CD14-positive monocyte (primary cell): ENCODE measurements around the gene ZNF408. TPM values are rescaled to one million over a fixed set of nuclear protein-coding genes. Genes with fewer than 3 reads are reported as not detected.

Experiments used
- DNase-seq, 3 donors: peaks; one replicate each; pipeline ENCODE4 v3.0.0-alpha.2; 2011 to 2022
- H2AFZ ChIP-seq: 2 replicates; pipeline ENCODE4 v1.6.0; 2012; ENCODE audit warnings: mild to moderate bottlenecking, low read depth, low read length, inconsistent platforms; ENCODE audit not compliant: insufficient read depth, poor library complexity, severe bottlenecking
- H3K27ac ChIP-seq, 2 donors: 1 replicate in 1 of 2; 2 replicates in 1 of 2; pipeline ENCODE4 v1.5.1; 2012 to 2013; ENCODE audit warnings: low read length in 2 of 2, control low read depth in 1 of 2, inconsistent platforms in 1 of 2, low read depth in 1 of 2, mild to moderate bottlenecking in 1 of 2
- H3K27me3 ChIP-seq, 2 donors: one replicate each; pipeline versions ENCODE4 v1.6.0 to v1.6.1; 2011 to 2013; ENCODE audit warnings: low read length in 2 of 2; ENCODE audit not compliant: control insufficient read depth in 2 of 2, insufficient read depth in 2 of 2
- H3K36me3 ChIP-seq, 2 donors: replicated peaks in 1 of 2; 1 replicate in 1 of 2; 2 replicates in 1 of 2; pipeline versions ENCODE4 v1.5.1 to v1.6.1; 2012 to 2013; ENCODE audit warnings: low read length in 2 of 2, control low read depth in 1 of 2, inconsistent platforms in 1 of 2, mild to moderate bottlenecking in 1 of 2; ENCODE audit not compliant: insufficient read depth in 2 of 2, control insufficient read depth in 1 of 2
- H3K4me1 ChIP-seq, 2 donors: 1 replicate in 1 of 2; 2 replicates in 1 of 2; pipeline versions ENCODE4 v1.5.1 to v1.6.1; 2012 to 2013; ENCODE audit warnings: low read length in 2 of 2, control low read depth in 1 of 2, inconsistent platforms in 1 of 2, mild to moderate bottlenecking in 1 of 2, moderate library complexity in 1 of 2; ENCODE audit not compliant: insufficient read depth in 2 of 2, control insufficient read depth in 1 of 2
- H3K4me2 ChIP-seq: replicated peaks from 2 replicates; pipeline ENCODE3; 2012; ENCODE audit warnings: low read length, moderate library complexity, mild to moderate bottlenecking; ENCODE audit not compliant: poor library complexity, severe bottlenecking; ENCODE audit errors: extremely low read depth
- H3K4me3 ChIP-seq, 3 experiments: fragments of 200-600 bp in 1 of 3; sonication (generic) in 1 of 3; replicated peaks in 1 of 3; 1 replicate in 2 of 3; 2 replicates in 1 of 3; pipeline ENCODE4 v1.5.1; 2011 to 2013; ENCODE audit warnings: low read length in 3 of 3, mild to moderate bottlenecking in 3 of 3, control low read depth in 2 of 3, low read depth in 2 of 3, inconsistent platforms in 1 of 3, moderate library complexity in 1 of 3
- H3K79me2 ChIP-seq: 2 replicates; pipeline ENCODE4 v1.6.0; 2012; ENCODE audit warnings: mild to moderate bottlenecking, control low read depth, inconsistent platforms, low read length, moderate library complexity; ENCODE audit not compliant: insufficient read depth
- H3K9ac ChIP-seq: 2 replicates; pipeline ENCODE4 v1.6.0; 2017; ENCODE audit warnings: low read length, mild to moderate bottlenecking; ENCODE audit not compliant: insufficient read depth, poor library complexity, severe bottlenecking
- H3K9me3 ChIP-seq, 2 donors: replicated peaks in 1 of 2; 1 replicate in 1 of 2; 2 replicates in 1 of 2; pipeline versions ENCODE4 v1.5.1 to v1.6.1; 2012 to 2013; ENCODE audit warnings: low read length in 2 of 2, control low read depth in 1 of 2; ENCODE audit not compliant: control insufficient read depth in 1 of 2, insufficient read depth in 1 of 2
- H4K20me1 ChIP-seq: 2 replicates; pipeline ENCODE4 v1.6.0; 2012; ENCODE audit warnings: mild to moderate bottlenecking, low read length, control low read depth, moderate library complexity; ENCODE audit not compliant: insufficient read depth
- H3K27ac Mint-ChIP-seq, 7 donors: one replicate each; pipeline ENCODE4 v1.8.0; 2020; ENCODE audit warnings: mild to moderate bottlenecking in 7 of 7, mixed read lengths in 7 of 7, moderate library complexity in 6 of 7, inconsistent platforms in 2 of 7
- H3K27me3 Mint-ChIP-seq, 3 donors: one replicate each; pipeline ENCODE4 v1.8.0; 2021 to 2022; ENCODE audit warnings: low read depth in 3 of 3, mild to moderate bottlenecking in 3 of 3, mixed read lengths in 3 of 3, moderate library complexity in 3 of 3, inconsistent platforms in 1 of 3
- H3K36me3 Mint-ChIP-seq, 2 donors: one replicate each; pipeline ENCODE4 v1.8.0; 2020; ENCODE audit warnings: mixed read lengths in 2 of 2, inconsistent platforms in 1 of 2, mild to moderate bottlenecking in 1 of 2
- H3K4me1 Mint-ChIP-seq: one replicate; pipeline ENCODE4 v1.8.0; 2020; ENCODE audit warnings: mild to moderate bottlenecking, mixed read lengths
- H3K4me3 Mint-ChIP-seq, 2 donors: one replicate each; pipeline ENCODE4 v1.8.0; 2020; ENCODE audit warnings: mild to moderate bottlenecking in 2 of 2, mixed read lengths in 2 of 2, moderate library complexity in 1 of 2
- H3K9me3 Mint-ChIP-seq, 7 donors: one replicate each; pipeline ENCODE4 v1.8.0; 2020 to 2022; ENCODE audit warnings: mixed read lengths in 7 of 7, mild to moderate bottlenecking in 6 of 7, moderate library complexity in 6 of 7, inconsistent platforms in 2 of 7
- WGBS: methylation state at CpG from one replicate; pipeline ENCODE4 v1.1.5; 2013; ENCODE audit warnings: missing lambda C conversion rate; ENCODE audit not compliant: insufficient coverage; 5-methylcytosine and 5-hydroxymethylcytosine counted together
- intact Hi-C, 2 donors: fragments of 100-400 bp; cut with micrococcal nuclease; formaldehyde crosslinking; loops; one replicate each; pipeline versions ENCODE4 v1.15.0 to v1.15.1; 2023
- polyA plus RNA-seq, 3 donors: library from polyadenylated mRNA; depleted of rRNA in 1 of 3; unstranded in 2 of 3; stranded (reverse) in 1 of 3; fragments of 300-500 nt in 2 of 3; fragments of >200 nt in 1 of 3; fragmentation: Illumina TruSeq in 2 of 3; gene quantifications; 1 replicate in 2 of 3; 2 replicates in 1 of 3; pipeline ENCODE4 v1.2.3, GENCODE V29; 2012 to 2021
- TF ChIP-seq, protein P1 (sequence below): fragments of 200-600 bp; IDR thresholded peaks from one replicate; pipeline ENCODE4 v1.8.0; 2022; ENCODE audit warnings: antibody characterized with exemption, mild to moderate bottlenecking

Gene ZNF408
- polyA plus RNA-seq, 3 donors, result 4.1 to 4.5 (median 4.2) TPM

DNA sequence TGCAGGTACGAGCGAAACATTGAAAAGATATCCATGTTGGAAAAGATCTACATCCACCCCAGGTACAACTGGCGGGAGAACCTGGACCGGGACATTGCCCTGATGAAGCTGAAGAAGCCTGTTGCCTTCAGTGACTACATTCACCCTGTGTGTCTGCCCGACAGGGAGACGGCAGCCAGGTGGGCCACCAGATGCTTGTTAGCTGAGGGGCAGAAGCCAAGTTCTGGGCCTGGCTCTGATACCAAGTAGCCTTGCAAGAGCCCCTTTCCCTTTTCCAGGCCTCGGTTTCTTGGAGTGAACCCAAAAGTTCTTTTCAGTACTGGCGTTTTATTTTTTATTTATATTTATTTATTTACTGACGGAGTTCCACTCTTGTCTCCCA is 27.8 kb downstream of the ZNF408 start:
- TF ChIP-seq, protein P1, sequence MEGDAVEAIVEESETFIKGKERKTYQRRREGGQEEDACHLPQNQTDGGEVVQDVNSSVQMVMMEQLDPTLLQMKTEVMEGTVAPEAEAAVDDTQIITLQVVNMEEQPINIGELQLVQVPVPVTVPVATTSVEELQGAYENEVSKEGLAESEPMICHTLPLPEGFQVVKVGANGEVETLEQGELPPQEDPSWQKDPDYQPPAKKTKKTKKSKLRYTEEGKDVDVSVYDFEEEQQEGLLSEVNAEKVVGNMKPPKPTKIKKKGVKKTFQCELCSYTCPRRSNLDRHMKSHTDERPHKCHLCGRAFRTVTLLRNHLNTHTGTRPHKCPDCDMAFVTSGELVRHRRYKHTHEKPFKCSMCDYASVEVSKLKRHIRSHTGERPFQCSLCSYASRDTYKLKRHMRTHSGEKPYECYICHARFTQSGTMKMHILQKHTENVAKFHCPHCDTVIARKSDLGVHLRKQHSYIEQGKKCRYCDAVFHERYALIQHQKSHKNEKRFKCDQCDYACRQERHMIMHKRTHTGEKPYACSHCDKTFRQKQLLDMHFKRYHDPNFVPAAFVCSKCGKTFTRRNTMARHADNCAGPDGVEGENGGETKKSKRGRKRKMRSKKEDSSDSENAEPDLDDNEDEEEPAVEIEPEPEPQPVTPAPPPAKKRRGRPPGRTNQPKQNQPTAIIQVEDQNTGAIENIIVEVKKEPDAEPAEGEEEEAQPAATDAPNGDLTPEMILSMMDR, result no peak
- Mint-ChIP-seq H3K27me3 (peaks cover 2 to 5% (median 3%) of the 10 kb centered on the region in 3 donors), H3K27ac (no peak overlapping the region), H3K9me3 (no peaks in the 10 kb centered on the region), H3K36me3 (no peaks in the 10 kb centered on the region), H3K4me3 (no peak overlapping the region), H3K4me1 (no peaks in the 10 kb centered on the region)
- intact Hi-C loops, result no loop called here
- Histone ChIP-seq H3K9me3 (no peaks in the 10 kb centered on the region), H3K4me2 (no peak overlapping the region), H3K9ac (no peak overlapping the region), H2AFZ (no peak overlapping the region), H3K27ac (no peak overlapping the region), H3K4me1 (no peaks in the 10 kb centered on the region), H3K36me3 (no peaks in the 10 kb centered on the region), H3K27me3 (no peaks in the 10 kb centered on the region), H3K4me3 (no peak overlapping the region), H4K20me1 (no peaks in the 10 kb centered on the region), H3K79me2 (no peaks in the 10 kb centered on the region)
- no peak for DNase-seq
- 96% methylated on average over 6 of the region's 9 CpGs for WGBS

DNA sequence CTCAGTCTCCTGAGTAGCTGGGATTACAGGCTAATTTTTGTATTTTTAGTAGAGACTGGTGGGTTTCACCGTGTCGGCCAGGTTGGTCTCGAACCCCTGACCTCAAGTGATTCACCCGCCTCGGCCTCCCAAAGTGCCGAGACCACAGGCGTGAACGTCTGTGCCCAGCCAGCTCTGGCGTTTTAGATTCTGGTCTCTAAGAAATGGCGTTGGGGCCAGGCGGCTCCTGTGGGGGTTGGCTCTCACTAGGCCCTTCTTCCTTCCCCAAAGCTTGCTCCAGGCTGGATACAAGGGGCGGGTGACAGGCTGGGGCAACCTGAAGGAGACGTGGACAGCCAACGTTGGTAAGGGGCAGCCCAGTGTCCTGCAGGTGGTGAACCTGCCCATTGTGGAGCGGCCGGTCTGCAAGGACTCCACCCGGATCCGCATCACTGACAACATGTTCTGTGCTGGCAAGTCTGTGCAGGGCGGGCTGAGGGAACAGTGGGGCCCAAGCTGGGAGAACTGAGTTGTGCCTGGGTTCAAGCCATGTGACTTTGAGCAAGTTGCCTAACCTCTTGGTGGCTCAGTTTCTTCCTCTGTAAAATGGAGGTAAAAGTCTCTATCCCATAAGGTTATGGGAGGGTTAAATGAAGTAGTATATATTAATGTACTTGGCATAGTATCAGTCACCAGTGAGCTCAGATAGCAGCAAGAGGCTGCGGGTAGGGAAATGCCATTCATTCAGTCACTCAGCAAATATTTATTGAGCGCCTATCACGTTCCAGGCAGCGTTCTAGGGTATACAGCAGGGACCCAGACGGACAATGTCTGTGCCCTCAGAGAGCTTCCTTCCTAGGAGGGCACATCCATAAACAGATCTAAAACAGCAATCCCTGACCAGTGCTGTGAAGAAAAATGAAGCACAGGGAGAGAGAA is 28.5 kb downstream of the ZNF408 start:
- Histone ChIP-seq H4K20me1 (no peaks in the 10 kb centered on the region), H3K9ac (no peak overlapping the region), H3K79me2 (no peaks in the 10 kb centered on the region), H3K4me3 (no peak overlapping the region), H3K4me1 (no peaks in the 10 kb centered on the region), H3K36me3 (no peaks in the 10 kb centered on the region), H2AFZ (no peak overlapping the region), H3K4me2 (no peak overlapping the region), H3K27ac (no peak overlapping the region), H3K27me3 (no peaks in the 10 kb centered on the region), H3K9me3 (no peaks in the 10 kb centered on the region)
- Mint-ChIP-seq H3K27ac (no peak overlapping the region), H3K4me3 (no peak overlapping the region), H3K27me3 (peaks cover 2 to 5% (median 3%) of the 10 kb centered on the region in 3 donors), H3K36me3 (no peaks in the 10 kb centered on the region), H3K9me3 (no peaks in the 10 kb centered on the region), H3K4me1 (no peaks in the 10 kb centered on the region)
- intact Hi-C loops, result no loop called here
- TF ChIP-seq, protein P1, result no peak
- 94% methylated on average over 20 of the region's 24 CpGs for WGBS
- DNase-seq, result no peak
